GM21723 (cell line): ENCODE results near the gene ZNF222.

Experiments
- ATAC-seq: cut with Tn5 transposase; IDR thresholded peaks from one replicate; pipeline ENCODE4 v1.9.1; 2021; ENCODE audit warnings: mild to moderate bottlenecking, moderate library complexity; ENCODE audit not compliant: unreplicated experiment

Gene ZNF222

DNA sequence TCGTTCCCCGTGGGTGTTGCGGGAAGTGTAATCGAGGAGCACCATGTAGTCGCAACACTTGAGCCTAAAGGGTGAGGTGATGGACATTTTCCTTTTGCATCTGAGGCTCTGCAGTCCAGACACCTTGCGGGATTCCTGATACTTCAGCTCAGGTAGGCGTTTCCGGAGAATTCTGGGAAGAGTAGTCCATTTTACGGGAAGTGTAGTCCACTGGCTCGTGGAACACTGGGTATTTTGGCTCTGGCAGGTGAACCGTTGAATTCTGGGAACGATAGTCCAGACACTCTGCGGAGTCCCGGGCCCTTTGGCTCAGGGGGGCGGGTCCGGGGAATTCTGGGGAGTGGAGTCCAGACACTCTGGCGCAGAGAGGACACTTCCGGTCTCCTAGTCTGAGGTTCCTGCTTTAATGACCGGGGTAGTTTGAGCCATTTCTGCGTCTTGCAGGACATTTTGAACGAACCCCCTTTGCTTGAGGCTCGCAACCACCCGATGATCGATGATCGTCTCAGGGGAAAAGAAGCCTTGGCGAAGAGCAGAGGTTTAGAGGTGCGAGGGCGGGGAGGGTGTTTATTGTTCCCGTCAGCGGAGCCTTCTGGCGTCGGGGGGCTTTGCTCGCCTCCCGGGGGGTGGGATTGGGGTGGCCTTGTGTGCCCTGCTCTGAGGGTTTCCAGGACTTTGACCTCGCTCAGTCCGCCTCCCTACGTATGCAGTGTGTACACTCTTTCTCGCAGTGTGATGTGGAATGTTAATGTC, 26.6 kb downstream of the ZNF222 start, which contains the start of gene ZNF223:
ZNF223 (plus strand) TSS at position 387 of the 753 bp plus-strand sequence. CDS start 3,141 bp downstream, outside the sequence.
- peak; percentile 87 for ATAC-seq

DNA sequence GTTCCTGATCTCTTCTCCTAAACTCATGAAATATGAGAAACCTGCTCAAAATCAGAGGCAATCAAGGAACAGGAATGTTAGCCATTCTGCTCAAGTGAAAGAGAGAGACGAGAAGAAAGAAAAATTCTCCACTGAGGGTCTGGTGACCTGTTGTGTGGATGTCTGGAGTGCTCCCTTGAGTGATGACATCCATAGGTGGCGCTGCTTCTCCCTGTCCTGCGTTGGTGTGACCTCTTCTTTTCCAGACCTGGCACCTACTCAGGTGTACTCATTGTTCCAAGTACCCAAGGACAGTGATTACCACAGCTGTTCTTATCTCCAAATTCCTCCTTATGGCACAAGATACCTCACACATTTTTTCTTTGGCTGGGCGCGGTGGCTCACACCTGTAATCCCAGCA, 30.7 kb downstream of the ZNF222 start:
- no peak for ATAC-seq

DNA sequence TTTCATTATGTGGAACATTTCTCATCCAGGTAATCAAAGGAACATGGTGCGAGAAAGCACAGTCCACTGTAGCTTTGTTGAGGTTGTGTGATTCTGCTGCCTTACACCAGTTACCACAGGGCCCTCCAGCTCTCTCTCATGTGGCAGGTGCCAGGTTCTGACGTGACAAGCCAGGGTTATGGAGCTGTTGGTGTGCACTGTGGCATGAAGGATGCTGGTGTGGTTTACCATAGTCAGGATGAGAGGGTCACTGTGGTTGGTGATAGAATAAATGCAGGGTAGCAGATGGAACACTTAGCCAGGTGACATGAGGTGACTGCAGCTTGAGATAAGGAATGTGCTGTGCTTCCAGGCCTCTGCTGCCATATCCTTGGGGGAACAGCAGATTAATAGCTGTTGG, 34.0 kb downstream of the ZNF222 start:
- ATAC-seq = no peak

DNA sequence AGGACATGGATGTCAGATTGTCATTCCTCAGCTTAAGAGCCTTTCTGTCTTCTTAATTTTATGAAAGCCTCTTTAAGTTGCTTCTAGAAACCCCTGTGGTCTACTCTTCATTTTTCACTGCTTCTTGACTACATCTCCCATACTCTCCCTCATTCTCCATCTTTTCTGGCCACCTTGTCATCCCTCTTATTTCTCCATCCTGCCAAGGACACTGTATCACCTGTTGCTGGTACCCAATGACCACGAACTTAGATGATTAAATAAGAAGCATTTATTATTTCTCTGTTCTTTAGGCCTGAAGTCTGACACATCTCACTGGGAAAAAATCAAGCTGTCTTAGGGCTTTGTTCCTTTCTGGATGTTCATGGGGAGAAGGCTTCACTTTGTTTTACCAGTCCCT, 35.9 kb downstream of the ZNF222 start:
- ATAC-seq = no peak

DNA sequence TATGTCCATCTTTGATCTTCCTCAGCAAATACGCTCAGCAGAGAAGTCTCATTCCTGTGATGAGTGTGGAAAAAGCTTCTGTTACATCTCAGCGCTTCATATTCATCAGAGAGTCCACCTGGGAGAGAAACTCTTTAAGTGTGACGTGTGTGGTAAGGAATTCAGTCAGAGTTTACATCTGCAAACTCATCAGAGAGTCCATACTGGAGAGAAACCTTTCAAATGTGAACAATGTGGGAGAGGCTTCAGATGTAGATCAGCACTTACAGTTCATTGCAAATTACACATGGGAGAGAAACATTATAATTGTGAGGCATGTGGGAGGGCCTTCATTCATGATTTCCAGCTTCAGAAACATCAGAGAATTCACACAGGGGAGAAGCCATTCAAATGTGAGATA, 41.1 kb downstream of the ZNF222 start:
- ATAC-seq = no peak

- ATAC-seq = no peak
Observed at GRCh38 chr19:44069415-44069814, 44.2 kb downstream of the ZNF222 start.

- peak; percentile 86 for ATAC-seq
Observed at GRCh38 chr19:44071824-44072542, 46.8 kb downstream of the ZNF222 start, which contains the start of gene ZNF284. ZNF284 (plus strand) TSS chr19:44072159; CDS start chr19:44076390, 4,231 bp downstream.

DNA sequence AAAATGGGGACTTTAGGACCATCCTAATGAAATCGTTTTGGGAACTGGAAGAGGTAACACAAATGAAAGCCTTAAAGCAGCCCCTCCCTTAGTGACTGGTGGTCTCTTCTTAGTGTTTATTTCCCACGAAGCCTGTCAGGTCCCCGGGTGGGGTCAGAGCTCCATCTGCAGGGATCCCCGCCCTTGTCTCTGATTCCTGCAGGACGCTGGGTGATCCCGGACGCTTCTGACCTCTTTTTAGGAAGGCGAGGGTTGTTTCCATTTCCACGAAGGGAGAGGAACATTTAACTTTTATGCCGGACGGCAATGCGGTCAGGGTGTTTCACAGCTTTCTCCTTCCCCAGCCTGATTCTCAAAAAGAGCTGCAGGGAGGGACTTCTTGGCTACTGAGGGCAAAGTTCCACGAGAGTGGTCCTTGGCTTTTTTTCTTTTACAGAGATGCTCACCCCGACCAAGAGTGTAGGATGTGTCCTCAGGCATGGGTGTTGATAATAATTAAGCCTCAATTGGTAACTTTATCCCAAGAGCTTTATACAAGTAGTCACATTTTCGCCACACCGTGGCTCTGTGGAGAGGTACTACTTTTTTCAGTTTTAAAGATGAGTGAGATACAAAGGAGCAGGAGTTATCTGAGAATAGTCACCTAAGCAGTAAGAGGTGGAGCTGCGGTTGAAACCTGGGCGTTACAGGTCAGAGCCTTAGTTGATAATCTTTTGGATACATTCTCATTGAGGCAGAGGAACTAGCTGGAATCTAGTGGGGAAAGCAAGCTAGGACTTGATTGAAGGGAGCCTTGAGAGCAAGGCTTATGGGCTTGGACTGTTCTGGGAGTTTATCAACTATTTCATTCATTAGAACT, 47.6 kb downstream of the ZNF222 start:
- ATAC-seq = no peak

GRCh38 chr19:44076325-44076724, 51.1 kb downstream of the ZNF222 start:
- ATAC-seq = no peak
